NCI-H1105 (cell line): ENCODE measurements around the gene SCD.
"Not testable (repeated sequence)": the region's sequence is repeated elsewhere in the genome, so short reads cannot be mapped to it uniquely, and the experiment has no call there.

Experiments
- DNase-seq: peaks from one replicate; lab custom pipeline; 2025; lab: John Stamatoyannopoulos, UW

SCD gene

GRCh38 chr10:100362570-100363496 lies 15.8 kb downstream of the SCD start:
- no peak for DNase-seq

GRCh38 chr10:100364175-100364574 lies 17.1 kb downstream of the SCD start:
- DNase-seq = no peak

GRCh38 chr10:100364735-100365391 lies 17.8 kb downstream of the SCD start:
- DNase-seq = peak; percentile 64

GRCh38 chr10:100368721-100369120 lies 21.7 kb downstream of the SCD start:
- no peak for DNase-seq

GRCh38 chr10:100370714-100371481 lies 23.9 kb downstream of the SCD start:
- no peak for DNase-seq

GRCh38 chr10:100371482-100372027 lies 24.5 kb downstream of the SCD start:
- DNase-seq = no peak

DNA sequence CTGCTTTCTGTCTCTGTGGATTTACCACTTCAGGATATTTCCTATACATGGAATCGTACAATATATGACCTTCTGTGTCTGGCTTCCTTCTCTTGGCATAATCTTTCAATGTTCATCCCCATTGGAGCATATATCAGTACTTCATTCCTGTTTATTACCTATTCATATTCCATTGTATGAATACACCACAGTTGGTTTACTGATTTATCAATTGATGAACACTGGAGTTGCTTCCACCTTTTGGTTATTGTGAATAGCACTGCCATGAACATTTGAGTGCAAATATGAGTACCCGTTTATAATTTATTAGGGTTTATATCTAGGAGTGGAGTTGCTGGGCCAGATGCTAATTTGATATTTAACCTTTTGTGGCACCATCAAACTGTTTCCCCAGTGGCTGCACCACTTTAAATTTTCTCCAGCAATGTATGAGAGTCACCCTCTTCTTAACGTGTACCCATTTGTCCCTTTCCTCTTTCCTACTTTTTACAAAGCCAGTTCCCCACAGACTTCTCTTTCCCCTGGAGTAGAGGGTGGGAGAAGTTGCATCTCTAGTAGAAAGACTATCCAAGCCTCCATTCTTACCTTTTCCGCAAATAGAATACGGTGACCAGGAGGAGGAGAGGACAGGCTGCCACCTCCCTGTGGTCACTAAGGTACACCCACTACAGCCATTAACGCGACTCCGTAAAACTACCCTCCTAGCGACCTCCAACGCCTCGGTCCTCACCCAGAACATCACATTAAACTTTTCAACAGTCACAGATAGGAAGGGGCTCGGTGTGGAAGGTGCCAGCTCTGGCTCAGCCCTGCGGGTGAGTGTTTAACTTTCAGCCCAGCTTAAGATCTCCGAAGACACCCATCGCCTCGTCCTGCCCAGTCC lies 25.6 kb downstream of the SCD start:
- DNase-seq = no peak

DNA sequence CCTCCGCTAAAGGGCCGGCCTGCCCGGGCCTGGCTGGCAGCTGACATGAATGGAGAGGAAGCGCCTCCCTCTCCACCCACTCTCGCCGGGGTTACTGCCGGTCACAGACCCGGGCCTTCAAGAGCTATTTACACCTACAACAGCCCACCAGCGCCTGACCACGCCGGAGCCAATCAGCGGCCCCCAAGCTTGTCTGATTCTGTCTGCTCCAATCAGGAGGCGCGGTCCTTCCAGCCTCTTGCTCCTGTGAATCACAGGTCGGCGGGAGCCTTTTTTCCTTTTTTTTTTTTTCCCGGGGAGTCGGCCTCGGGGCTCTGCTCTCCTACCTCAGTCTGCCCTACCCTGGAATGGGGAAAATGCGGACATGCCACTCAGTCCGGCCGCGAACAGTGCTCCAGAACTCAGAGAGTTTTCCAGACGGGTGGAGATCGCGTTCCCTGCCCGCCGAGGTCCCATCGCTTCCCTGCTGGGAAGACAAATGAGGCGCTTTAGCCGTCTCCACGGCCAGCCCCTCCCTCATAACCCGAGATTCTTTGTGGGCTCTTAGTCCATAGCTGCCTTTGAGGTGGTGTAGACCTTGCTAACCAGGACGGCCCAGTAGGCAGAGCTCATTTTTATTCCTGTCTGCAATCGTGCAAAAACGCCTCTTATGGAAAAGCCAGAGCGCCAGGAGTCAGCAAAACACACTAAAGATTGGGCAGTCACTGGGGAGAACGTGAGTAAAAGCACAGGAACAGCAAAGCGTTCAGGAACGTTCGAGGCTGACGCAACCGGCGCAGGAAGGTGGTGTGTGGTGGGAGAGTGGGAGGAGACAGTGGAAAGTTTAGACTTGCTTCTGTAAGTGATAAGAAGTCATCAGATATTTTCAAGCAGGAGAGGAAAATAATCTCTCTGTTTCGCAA lies 26.5 kb downstream of the SCD start:
- peak; percentile 91 for DNase-seq

DNA sequence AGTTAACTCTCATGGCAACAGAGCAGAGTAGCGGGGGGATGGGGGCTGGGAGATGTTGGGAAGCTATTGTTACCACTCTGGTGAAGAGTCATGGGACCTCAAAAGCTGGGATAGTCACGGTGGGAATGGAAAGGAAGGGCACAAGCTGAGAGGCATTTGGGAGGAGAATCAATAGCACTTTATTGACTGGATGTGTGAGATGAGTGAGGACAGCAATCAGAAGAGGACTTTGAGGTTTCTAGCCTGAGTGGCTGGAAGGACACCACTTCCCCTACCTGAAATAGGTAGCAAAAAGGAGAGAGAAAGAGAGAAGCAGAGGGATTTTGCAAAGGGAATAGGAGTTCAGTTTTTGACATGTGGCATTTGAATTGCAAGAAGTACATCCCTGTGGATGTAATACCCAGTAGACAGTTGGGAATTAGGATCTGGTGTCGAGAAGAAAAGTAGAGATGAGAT lies 27.2 kb downstream of the SCD start:
- no peak for DNase-seq

DNA sequence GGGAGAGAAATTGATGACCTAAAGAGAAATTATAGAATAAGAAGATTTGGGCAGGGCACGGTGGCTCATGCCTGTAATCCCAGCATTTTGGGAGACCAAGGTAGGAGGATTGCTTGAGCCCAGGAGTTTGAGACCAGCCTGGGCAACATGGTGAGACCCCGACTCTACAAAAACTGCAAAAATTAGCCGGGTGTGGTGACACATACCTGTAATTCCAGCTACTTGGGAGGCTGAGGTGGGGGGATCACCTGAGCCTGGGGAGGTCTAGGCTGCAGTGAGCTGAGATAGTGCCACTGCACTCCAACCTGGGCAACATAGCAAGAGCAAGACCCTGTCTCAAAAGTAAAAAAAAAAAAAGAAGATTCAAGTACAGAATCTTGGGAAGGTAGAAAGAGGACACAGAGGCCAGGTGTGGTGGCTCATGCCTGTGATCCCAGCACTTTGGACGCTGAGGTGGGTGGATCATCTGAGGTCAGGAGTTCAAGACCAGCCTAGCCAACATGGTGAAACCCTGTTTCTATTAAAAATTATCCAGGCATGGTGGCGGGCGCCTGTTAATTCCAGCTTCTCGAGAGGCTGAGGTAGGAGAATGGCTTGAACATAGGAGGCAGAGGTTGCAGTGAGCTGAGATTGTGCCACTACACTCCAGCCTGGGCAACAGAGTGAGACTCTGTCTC lies 27.8 kb downstream of the SCD start:
- not testable (repeated sequence) for DNase-seq

DNA sequence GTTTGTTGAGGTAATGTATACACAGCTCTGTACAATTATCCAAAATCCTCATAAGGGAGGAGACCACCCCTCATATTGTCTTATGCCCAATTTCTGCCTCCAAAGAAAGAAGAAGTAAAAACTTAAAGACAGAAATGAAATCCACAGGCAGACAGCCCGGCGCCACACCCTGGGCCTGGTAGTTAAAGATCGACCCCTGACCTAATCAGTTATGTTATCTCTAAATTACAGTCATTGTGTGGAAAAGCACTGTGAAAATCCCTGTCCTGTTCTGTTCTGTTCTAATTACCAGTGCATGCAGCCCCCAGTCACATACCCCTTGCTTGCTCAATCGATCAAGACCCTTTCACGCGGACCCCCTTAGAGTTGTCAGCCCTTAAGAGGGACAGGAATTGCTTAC lies 29.6 kb downstream of the SCD start:
- not testable (repeated sequence) for DNase-seq

DNA sequence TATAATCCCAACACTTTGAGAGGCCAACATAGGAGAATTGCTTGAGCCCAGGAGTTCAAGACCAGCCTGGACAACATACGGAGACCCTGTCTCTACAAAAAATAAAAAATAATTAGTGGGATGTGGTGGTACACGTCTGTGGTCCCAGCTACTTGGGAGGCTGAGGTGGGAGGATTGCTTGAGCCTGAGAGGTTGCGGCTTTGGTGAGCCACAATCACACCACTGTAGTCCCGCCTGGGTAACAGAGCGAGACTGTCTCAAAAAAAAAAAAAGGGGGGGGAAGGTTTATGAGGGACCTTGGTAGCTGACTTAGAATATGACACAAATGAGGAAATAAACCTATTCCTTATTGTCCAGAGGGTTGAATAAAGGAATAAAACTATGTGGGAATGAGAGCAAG lies 30.8 kb downstream of the SCD start:
- DNase-seq = no peak

GRCh38 chr10:100380400-100380799 lies 33.4 kb downstream of the SCD start:
- no peak for DNase-seq

DNA sequence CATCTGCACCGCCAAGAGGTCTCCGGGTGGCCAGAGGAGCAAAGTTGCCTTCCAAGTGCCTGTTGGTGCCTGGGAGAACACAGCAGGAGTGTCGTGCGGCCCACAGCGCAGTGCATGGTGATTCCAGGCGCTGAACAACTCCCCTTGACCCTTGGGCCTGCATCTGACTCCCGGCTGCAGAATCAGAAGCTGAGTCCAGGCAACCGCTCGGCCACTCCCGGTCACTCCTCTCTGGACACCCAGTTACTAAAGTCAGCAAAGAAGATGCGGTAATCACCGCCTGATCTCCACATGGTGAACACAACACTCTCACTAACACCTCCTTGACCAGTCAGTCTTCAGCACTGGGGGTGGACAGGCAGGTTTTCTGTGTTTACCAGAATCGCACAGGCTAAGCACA lies 35.5 kb downstream of the SCD start:
- DNase-seq = no peak

GRCh38 chr10:100383251-100383650 lies 36.2 kb downstream of the SCD start:
- no peak for DNase-seq

DNA sequence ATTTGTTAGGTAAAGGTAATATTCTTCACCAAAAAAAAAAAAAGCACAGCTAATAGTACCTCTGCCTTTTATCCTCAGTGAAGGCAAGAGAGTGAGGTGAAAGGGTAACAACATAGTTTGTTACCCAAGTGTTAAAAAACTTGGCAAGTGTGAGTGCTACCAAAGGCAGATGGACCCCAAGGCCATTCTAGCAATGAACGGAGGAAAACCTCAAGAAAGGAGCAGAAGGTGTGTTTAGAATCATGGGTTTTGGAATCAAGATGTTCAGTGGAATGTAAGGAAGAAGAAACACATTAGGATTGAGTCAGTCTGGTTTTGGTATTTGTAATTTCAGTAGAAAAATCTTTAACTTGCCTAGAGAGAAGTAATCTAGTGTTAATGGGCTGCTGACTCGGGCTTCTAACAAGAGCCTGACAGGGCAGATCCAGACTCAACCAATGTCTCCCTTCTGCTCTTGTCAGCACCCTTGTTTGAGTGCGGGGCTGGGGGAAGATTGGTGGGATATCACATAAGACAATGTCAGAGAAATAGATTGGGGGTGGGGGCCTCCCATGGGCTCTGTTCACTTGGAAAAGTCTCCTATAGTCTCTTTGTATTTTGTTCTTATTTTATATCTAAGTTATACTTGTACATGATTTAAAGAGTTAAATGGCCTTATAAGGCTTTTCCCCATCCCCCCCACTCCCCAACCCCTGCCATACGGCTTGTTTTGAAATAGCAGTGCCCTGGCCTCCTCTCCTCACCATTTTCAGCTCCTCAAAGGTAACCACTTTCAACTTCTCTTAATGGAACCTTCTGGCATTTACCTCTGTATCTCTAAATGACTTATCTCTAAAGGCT lies 44.4 kb downstream of the SCD start:
- no peak for DNase-seq

GRCh38 chr10:100392686-100393003 lies 45.6 kb downstream of the SCD start:
- no peak for DNase-seq

DNA sequence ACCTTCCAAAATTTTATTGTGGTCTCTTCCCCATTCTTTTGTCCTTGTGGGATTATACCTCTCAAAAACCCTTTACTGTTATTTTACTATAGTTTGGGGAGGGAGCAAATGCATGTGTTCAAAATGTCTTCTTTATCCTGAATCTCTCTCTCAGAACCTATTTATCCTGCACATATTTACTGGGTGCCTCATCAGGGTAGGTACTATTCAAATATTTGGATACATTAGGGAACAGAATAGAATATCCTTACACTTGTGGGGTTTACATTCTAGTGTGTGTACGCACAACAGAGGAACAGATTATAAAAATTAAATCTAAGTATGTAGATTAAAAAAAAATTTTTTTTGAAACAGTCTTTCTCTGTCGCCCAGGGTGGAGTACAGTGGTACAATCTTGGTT lies 48.6 kb downstream of the SCD start:
- no peak for DNase-seq

DNA sequence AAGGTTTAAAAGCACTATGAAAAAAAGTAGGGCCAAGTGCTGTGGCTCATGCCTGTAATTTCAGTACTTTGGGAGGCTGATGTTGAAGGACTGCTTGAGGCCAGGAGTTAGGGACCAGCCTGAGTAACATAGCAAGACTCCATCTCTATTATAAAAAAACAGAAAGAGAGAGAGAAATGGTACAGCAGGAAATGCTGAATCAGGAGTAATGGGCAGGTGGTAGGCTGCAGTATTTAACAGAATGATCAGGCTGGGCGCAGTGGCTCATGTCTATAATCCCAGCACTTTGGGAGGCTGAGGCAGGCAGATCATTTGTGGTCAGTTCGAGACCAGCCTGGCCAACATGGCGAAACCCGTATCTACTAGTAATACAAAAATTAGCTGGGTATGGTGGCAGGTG lies 49.6 kb downstream of the SCD start:
- DNase-seq = no peak
